OCI-LY3 (cell line): ENCODE results near the gene VWA1.

Experiments used
- EZH2phosphoT487 ChIP-seq: fragments of 200-600 bp; shearing (Covaris generic); IDR thresholded peaks from 2 replicates; pipeline ENCODE4 v1.6.1; 2018; ENCODE audit warnings: antibody characterized with exemption, mixed run types, low read depth
- TF ChIP-seq, protein P1 (sequence below): fragments of 200-600, 300-600 bp; sonication (generic); IDR thresholded peaks from 2 replicates; pipeline ENCODE4 v1.5.1; 2014; ENCODE audit warnings: antibody characterized with exemption, low read length, low read depth

GRCh38 chr1:1487701-1488100 lies 52.2 kb downstream of the VWA1 start:
- no peak for TF ChIP-seq EZH2phosphoT487
- TF ChIP-seq, protein P1, sequence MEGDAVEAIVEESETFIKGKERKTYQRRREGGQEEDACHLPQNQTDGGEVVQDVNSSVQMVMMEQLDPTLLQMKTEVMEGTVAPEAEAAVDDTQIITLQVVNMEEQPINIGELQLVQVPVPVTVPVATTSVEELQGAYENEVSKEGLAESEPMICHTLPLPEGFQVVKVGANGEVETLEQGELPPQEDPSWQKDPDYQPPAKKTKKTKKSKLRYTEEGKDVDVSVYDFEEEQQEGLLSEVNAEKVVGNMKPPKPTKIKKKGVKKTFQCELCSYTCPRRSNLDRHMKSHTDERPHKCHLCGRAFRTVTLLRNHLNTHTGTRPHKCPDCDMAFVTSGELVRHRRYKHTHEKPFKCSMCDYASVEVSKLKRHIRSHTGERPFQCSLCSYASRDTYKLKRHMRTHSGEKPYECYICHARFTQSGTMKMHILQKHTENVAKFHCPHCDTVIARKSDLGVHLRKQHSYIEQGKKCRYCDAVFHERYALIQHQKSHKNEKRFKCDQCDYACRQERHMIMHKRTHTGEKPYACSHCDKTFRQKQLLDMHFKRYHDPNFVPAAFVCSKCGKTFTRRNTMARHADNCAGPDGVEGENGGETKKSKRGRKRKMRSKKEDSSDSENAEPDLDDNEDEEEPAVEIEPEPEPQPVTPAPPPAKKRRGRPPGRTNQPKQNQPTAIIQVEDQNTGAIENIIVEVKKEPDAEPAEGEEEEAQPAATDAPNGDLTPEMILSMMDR: no peak
